ENCODE results near the gene RSRP1.

- TF ChIP-seq CTCF (IDR thresholded peaks at IDR 0.05; ENCODE audit: borderline replicate concordance, extremely low read depth, low read length, poor library complexity, severe bottlenecking) (no peak), EZH2 (IDR thresholded peaks at IDR 0.05; ENCODE audit: borderline replicate concordance, low read depth, low read length, severe bottlenecking) (no peak)
Observed at GRCh38 chr1:25253911-25254310, 6.7 kb upstream of the RSRP1 start.
